HG03064 (cell line): ENCODE data around the gene CEP72.

Source experiments
- ATAC-seq: cut with Tn5 transposase; IDR thresholded peaks from one replicate; pipeline ENCODE4 v1.9.1; 2021; ENCODE audit warnings: low read depth; ENCODE audit not compliant: unreplicated experiment

The CEP72 gene

DNA sequence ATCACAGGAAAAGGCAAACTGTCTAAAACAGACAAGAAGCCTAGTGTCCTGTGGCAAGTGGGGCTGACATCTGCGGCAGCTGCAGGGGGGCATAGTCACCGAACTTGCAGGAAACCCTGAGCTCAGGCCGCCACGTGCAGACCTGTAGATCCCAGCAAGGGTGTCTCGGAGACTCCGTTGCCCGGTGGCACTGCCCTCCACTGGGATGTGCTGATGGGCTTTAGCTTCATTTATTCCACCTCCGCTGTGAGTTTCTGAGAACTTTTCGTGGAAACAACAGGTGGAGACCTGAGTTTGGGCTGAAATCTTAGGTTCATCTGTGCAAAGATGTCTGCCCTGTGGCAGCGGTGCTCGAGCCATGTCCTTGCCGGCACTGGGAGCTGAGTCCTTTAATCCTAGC is 22.1 kb downstream of the CEP72 start:
- no peak for ATAC-seq

DNA sequence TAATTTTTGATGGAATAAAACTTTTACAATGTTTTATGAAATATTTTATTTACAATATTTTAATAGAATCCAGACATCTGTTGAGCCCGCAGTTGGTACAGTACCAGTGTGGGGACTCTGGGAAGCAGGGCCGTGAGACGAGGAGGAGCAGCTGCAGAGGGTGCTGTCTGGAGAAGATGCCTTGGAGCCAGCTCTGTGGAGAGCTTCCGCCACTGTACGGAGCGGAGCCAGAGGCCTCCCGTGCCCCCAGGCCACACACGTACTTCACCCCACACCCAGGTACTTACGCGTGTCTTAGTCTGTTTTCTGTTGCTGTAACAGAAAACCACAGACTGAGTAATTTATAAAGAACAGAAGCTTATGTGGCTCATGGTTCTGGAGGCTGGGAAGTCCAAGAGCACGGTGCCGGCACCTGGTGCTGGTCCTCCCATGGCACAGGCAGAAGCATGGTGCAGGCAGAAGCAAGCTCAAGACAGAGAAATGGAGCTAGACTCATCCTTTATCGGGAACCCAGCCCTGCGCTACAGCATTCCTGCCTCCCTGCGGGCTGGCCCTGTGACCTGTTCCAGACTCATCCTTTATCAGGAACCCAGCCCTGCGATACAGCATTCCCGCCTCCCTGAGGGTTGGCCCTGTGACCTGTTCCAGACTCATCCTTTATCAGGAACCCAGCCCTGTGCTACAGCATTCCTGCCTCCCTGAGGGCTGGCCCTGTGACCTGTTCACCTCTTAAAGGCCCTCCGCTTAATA is 23.3 kb downstream of the CEP72 start:
- ATAC-seq: no peak

DNA sequence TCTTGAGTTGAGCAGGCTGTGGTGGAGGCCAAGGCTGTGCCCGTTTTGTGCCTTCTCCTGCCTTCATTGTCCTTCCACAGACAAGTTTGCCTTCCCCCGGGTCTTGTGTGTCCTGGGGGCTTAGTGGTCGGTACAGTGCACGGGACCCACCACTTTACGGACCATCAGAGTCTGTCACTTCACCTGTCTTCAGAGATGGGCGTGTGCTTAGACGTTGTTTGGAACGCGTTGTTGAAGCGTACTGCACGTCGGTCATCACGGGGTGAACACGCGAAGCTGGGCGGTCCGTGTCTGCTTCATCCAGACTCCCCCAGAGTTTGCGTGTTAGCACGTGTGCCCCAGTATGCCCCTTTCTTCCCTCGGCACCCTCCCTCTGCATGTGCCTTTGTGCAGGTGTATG is 24.8 kb downstream of the CEP72 start:
- no peak for ATAC-seq

DNA sequence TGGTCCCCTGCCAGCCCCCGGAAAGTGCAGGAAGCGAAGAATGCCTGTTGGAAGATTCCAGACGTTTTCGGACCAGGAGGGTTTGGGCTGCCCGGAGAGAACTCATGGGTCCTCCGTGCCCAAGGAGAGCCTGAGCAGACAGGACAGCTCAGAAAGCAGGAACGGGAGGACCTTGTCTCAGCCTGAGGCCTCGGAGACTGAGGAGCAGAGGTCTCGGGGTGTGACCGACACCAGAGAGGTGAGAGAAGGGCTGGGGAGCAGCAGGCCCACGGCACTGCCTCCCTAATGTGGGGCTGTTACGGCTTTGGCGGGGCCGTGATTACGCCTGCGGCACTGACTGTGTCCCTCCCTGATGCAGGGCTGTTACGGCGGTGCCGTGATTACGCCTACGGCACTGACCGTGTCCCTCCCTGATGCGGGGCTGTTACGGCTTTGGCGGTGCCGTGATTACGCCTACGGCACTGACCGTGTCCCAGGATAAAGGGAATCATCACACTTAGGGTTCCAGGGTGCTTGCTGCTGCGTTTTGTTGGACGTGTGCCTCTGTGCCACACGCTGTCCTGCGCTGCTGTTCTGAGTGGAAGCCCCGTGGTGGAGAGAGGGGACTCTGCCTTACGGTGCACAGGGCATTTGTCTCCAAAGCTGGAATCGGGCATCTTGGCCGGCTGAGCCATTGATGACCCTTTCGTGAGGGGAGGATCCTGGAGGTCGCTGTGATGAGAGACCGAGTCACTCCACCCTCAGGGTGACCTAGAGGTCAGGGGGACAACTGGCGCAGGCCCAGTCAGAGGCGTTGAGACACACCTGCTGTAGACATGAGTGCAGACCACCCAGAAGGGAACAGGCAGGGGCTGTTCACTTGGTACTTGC is 25.7 kb downstream of the CEP72 start:
- ATAC-seq: no peak

DNA sequence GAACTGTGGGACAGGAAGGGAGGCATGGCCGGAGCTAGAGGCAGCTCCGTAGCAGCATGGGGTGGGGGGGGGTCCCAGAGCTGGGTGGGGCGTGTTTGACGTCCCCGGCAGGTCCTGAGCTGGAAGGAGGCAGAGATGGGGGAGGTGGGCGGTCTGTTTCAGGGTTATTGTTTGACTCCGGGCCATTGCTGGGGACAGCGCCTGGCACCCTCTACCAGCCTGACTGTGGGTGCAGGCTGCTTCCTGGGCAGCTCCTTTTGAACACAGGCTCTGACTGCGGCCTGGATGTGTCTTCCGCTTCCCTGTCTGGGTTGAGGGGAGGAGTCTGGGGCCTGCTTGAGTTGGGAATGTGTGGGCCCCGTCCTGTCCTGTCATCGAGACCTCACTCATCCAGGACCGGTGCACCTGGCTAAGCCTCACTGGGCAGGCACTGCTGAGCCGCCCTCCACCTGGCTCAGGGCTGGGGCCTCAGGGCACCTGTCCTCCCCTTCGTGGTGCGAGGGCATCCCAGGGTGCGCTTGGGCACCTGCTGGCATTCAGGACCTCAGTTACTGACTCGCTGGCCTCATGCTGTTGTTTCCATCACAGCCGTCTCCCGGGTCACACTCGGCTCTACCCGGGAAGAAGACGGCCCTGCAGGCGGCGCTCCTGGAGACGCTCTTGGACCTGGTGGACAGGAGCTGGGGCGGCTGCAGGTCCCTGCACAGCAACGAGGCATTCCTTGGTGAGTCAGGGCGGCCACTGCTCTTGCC is 26.5 kb downstream of the CEP72 start:
- no peak for ATAC-seq

DNA sequence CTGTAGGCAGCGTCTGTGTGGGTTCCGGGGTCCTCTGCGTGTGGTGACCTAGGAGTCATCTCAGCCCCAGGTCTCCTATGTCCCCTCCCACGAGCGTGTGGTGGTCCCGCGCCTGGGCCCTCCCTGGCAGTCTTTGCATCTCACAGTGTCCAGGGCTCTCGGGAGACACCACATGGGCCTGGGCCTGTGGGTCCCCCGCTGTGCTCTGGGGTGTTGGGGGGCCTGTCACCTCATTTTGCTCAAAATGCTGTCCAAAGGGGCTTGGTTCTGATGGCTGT is 27.1 kb downstream of the CEP72 start:
- no peak for ATAC-seq

DNA sequence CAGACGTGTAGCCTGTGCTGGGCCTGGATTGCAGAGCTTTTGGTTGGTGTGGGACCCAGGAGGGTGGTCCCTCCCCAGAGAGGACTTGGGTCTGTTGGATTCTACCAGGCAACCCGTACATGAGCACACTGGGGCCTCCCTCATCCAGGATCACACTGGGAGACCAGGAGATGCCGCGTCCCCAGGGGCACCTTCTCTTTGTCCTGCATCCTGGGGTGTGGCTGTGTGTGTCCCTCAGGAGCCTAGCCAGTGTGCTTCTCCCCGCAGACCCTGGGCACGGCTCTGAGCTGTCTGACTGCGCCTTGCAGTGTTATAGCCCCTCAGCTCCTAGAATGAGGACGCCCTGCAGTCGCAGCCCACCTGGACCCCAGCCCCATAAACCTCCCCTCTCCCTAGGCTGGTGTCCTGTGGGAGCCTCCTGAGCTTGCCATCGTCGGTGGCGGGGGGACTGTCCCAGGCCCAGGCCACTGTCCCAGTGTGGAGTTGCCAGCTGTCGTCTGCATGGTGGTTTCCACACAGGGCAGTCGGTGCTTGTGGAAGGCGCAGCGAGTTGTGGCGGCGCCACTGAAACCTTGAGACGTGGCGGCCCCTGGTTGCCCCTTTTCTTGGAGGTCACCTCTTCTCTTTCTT is 27.6 kb downstream of the CEP72 start:
- ATAC-seq: no peak

DNA sequence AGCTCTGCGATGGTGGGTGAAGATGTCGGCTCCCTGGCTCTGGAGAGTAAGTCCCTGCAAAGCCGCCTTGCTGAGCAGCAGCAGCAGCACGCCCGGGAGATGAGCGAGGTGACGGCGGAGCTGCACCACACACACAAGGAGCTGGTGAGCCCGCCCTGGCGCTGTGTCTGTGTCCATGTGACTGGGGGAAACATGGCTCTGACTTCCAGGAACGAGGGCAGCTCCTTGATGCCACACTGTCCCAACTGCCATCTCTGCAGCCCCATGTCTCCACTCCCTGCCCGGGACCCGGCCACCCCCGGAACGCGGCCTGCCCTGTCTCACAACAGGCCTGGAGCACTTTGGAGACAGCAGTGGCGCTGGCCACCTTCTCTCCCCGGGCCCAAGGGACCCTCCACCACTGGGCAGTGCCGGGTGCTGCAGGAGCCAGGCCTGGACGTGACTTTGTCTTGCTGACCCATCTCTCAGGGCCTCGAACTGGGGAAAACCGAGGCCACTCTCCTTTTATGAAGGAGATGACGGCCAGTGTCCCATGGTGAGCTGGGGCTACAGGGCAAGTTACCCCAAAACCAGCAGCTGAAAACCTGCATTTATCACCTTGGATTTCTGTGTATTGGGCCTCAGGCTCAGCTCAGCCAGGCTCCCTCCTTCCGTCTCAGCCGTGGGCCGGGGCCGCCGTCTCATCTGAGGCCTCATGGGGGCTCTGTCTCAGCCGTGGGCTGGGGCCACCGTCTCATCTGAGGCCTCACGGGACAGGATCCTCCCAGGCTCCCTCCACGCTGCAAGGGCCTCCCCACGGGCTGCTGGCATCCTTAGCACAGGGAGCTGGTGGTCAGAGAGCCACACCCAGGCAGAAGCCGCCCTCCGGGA is 28.6 kb downstream of the CEP72 start:
- no peak for ATAC-seq

DNA sequence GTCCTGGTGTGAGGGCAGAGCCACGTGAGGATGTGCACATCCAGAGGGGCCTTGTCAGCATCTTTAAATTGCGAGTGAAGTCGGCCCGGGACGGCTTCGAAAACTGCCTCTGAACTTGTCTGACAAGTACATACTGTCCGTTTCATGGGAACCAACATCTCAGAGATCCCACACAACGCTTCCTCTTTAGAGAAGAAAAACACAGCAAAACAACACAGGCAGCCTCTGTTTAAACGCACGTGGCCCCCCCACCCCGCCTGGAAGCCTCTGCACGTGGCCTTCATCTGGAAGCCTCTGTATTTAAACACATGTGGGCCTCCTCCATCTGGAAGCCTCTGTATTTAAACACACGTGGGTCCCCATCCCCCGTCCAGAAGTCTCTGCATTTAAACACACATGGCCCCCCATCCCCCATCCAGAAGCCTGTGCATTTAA is 29.2 kb downstream of the CEP72 start:
- no peak for ATAC-seq

DNA sequence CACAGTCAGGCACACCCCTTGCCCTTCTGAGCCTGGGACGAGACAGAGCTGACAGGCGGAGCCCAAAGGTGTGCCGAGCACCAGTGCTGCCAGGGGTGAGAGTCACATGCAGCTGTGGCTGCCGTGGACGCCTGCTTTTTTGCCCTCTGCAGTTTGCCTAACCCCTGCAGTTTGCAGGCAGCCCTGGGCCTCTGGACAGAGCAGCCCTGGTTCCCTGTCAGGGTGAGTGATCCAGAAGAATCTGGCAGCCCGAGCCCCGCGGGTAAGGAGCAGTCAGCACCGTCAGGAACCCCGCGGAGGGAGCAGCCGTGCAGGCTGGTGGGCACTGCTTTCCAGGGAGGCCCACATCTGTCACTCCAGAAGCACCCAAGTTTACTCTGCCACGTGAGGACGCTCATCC is 30.3 kb downstream of the CEP72 start:
- ATAC-seq: no peak

DNA sequence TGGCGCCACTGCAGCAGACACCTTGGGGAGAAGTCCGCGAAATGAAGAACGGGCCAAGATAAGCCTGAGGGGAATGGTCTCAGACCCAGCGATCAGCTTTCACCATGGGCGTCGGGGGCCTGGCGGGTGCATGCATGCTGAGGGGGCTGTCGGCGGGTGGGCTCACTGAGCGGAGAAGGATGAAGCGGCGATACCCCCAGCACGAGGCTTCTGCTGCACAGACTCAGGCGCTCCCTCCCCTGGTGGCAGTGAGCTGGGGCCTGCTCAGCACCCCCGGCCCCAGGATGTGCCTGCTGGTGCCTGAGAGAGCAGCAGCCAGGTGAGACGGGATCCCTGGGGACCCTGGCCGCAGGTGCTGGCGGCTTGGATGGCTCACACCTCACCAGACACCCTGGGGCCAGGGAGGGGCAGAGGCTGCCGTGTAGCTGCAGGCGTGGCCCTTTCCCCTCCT is 31.2 kb downstream of the CEP72 start:
- ATAC-seq: no peak

DNA sequence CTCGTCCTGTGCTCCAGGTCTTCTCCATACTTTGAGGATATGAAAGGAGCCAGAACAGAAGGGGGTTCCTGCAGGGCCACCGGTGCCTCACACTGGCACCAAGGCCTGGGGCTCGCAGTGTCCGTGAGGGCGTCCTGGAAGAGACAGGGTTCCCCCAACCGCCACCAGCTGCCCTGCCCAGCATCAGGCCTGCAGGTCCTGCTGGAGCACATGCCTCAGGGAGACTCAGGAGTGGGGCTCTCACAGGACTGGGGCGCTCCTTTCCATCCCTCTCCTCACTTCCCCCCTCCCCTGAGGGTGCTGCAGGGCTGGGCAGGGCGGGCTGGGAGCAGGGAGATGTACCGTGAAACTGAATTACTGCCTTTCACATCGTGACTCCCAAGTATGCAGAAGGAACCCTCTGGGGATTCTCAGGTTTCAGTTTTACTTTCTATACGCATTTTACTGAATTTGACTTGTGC is 31.7 kb downstream of the CEP72 start:
- ATAC-seq: no peak

DNA sequence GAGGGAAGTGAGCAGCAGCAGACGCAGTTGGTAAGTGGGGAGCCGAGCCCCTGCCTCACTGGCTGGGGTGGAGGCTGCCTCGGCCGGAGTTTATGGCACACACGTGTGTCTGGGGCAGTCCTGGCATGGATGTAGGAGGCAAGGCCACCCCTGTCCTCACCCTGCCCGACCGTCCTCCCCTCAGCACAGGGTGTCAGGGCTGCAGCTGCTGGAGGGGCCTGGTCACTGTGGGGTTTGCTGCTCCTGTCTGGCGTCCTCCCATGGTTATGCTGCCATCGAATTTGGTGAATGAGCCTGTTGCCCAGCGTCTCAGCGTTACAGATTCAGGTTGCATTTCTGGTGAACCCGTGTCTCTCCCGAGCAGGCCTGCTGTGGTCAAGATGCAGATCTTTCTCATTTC is 32.4 kb downstream of the CEP72 start:
- no peak for ATAC-seq

DNA sequence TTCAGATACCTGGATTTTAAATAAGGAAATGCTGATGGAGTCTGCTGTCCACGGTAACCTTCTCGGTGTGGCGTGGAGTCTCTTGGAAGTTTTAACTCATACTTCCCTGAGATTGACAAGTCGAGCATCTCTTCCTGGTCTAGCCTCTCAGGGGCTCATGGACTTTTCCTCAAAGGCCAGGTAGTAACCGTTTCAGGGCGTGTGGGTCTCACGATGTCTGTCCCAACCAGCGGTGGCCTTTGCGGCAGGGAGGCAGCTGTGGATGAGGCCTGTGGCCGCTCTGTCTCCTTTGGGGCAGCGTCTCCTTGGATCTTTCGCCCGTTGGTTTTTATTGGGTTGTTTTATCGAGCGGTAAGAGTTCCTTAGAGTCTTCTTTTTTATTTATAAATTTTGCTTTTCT is 32.8 kb downstream of the CEP72 start:
- ATAC-seq: no peak

DNA sequence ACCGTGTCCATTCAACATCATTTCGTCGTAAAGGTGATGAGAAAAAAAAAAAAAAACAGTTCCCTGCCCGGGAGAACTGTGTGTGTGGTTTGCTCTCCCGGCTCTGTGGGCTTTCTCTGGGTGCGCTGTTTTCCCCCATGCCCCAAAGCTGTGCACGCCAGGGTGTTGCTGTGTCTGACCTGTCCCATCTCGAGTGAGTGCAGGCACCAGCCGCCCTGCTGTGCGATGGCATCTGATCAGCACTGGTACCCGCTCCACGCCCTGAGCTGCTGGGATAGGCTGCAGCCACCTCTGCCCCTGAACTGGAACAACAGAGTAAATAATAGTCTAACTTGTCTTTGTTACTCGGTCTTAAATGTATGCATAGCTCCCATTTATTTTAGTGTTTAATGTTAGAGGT is 33.3 kb downstream of the CEP72 start:
- no peak for ATAC-seq

DNA sequence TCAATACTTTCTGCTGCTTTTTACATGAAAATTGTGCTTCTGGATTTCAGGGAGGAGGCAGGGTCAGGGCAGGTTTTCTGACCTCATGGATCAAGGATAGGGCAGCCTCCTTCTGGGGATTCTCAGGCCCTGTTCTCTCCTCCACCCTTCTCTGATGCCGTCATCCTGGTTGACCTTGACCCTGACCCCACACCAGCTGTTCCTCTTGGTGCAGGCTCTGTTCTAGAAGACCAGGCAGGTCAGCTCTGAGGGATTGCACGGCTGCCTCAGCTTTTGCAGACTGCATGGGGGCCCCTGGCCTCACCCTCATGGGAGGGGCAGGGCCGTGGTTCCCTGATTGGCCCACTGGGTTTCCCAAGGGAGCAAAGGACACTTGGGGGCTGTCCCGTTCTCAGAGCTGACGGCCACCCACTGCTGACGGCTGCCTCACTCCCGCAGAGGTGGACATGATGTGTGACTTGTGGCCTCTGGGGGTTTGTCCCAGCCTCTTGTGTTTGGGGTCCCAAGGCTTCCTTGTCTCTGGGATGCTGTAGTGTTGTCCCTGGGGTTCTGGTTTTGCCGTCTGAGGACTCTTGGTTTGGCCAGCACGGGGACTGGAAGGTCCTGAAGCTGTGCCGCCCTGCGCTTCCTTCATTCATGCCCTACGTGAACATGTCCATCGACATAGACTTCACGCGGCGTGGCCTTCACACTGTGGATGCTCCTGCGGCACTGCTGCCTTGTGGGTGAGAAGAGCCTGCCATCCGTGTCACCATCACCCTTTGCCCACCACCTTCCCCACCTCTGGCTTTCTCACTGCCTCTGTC is 34.5 kb downstream of the CEP72 start:
- no peak for ATAC-seq

DNA sequence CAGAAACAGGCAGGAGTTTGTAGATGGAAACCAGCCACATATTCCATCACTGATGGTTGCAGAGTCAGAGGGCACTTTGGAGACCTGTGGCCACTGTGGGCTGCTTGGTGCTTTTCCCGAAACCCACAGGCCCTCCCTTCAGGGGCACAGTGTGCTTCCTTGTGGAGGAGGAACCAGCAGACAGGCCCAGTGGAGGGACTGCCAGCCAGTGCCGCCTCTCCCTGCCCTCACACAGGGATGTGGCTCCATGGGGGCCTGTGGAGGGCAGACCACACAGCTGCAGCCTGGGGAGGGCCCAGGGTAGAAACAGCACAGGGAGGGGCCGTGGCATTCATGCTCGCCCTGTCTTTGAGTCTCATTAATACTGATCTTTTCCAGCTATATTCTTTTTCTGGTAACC is 35.2 kb downstream of the CEP72 start:
- ATAC-seq: no peak

DNA sequence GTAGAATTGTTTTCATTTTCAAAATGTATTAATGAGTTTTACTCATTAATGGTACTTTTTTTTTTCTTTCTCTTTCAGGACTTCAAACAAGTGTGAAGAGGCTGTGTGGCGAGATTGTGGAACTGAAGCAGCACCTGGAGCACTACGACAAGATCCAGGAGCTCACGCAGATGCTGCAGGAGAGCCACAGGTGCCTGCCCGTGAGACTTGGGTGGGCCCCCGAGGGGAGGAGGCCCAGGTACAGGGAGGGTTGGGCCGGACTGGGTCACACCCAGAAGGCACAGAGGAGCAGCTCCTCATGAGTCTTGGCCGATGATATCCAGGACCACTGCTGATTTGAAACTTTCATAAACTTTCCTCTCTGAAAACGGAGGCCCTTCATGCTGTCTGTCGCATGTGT is 35.6 kb downstream of the CEP72 start:
- no peak for ATAC-seq
